Loucy (cell line): ENCODE data around the gene DUS3L.

Experiments
- H2AFZ ChIP-seq: fragments of 200-600 bp; sonication (generic); 2 replicates; pipeline ENCODE4 v1.6.0; 2016; ENCODE audit warnings: antibody characterized with exemption, mild to moderate bottlenecking, low read length, moderate library complexity
- H3F3A ChIP-seq: fragments of 200-600 bp; 2 replicates; pipeline ENCODE4 v1.6.0; 2016; ENCODE audit warnings: antibody characterized with exemption, low read depth, mild to moderate bottlenecking
- H3K27me3 ChIP-seq: fragments of 200-600 bp; sonication (generic); 2 replicates; pipeline ENCODE4 v1.6.1; 2014; ENCODE audit warnings: low read length, mild to moderate bottlenecking; ENCODE audit not compliant: insufficient read depth, poor library complexity, severe bottlenecking
- H3K36me3 ChIP-seq: fragments of 200-600 bp; sonication (generic); 2 replicates; pipeline ENCODE4 v1.6.1; 2016; ENCODE audit warnings: low read length; ENCODE audit not compliant: insufficient read depth
- H3K4me1 ChIP-seq: fragments of 200-600 bp; sonication (generic); 2 replicates; pipeline ENCODE4 v1.5.1; 2014; ENCODE audit warnings: low read length, mild to moderate bottlenecking; ENCODE audit not compliant: insufficient read depth, poor library complexity, severe bottlenecking
- H3K4me2 ChIP-seq: fragments of 200-600 bp; sonication (generic); 2 replicates; pipeline ENCODE4 v1.6.0; 2014; ENCODE audit warnings: antibody characterized with exemption, low read length, low read depth, mild to moderate bottlenecking; ENCODE audit not compliant: poor library complexity, severe bottlenecking
- H3K4me3 ChIP-seq: fragments of 200-600 bp; sonication (generic); 2 replicates; pipeline ENCODE4 v1.5.1; 2014; ENCODE audit warnings: low read length, mild to moderate bottlenecking, mixed read lengths; ENCODE audit not compliant: poor library complexity, severe bottlenecking
- H3K79me2 ChIP-seq: fragments of 200-600 bp; sonication (generic); 2 replicates; pipeline ENCODE4 v1.6.1; 2014; ENCODE audit warnings: low read length; ENCODE audit not compliant: insufficient read depth
- H3K9ac ChIP-seq: fragments of 200-600 bp; sonication (generic); 2 replicates; pipeline ENCODE4 v1.6.0; 2014; ENCODE audit warnings: mild to moderate bottlenecking, low read depth, low read length, moderate library complexity; ENCODE audit not compliant: poor library complexity, severe bottlenecking
- H3K9me2 ChIP-seq: fragments of 200-600 bp; sonication (generic); replicated peaks from 2 replicates; pipeline ENCODE4 v1.6.1; 2016; ENCODE audit warnings: low read depth, low read length, mixed read lengths
- H3K9me3 ChIP-seq: fragments of 200-600 bp; sonication (generic); 2 replicates; pipeline ENCODE4 v1.6.1; 2014; ENCODE audit warnings: mild to moderate bottlenecking, antibody characterized with exemption, low read length, low read depth; ENCODE audit not compliant: insufficient read depth
- H4K20me1 ChIP-seq: fragments of 200-600 bp; sonication (generic); 2 replicates; pipeline ENCODE4 v1.6.0; 2014; ENCODE audit warnings: antibody characterized with exemption, low read length, mild to moderate bottlenecking; ENCODE audit not compliant: insufficient read depth, poor library complexity, severe bottlenecking
- EZH2phosphoT487 ChIP-seq: fragments of 200-600 bp; IDR thresholded peaks from 2 replicates; pipeline ENCODE4 v1.6.1; 2018; ENCODE audit warnings: antibody characterized with exemption, mild to moderate bottlenecking, moderate library complexity, borderline replicate concordance
- TF ChIP-seq, protein P1 (sequence below): fragments of 200-600 bp; sonication (generic); conservative IDR thresholded peaks from 2 replicates; pipeline ENCODE4 v1.5.1; 2014; ENCODE audit warnings: mild to moderate bottlenecking, antibody characterized with exemption, low read length

Gene DUS3L

DNA sequence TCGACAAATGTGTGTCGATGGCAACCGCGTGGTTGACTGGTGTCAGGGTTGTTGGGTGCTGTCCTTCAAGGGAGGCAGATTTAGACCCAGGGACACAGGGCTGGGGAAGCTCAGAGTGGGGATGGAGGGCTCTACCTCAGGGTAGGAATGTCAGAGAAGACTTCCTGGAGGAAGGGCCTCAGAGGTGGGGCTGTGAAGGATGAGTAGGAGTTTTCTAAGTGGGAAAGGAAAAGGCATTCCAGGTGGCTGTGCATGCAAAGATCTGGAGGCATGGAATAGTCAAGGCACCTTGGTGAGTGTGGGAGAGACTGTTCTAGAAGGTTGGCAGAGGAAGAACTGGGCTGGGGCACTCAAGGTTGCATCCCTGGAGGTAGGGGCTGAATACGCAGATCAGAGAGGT lies 15.9 kb upstream of the DUS3L start:
- H3K27me3 ChIP-seq = no peaks in the 10 kb centered on the region
- TF ChIP-seq, protein P1, sequence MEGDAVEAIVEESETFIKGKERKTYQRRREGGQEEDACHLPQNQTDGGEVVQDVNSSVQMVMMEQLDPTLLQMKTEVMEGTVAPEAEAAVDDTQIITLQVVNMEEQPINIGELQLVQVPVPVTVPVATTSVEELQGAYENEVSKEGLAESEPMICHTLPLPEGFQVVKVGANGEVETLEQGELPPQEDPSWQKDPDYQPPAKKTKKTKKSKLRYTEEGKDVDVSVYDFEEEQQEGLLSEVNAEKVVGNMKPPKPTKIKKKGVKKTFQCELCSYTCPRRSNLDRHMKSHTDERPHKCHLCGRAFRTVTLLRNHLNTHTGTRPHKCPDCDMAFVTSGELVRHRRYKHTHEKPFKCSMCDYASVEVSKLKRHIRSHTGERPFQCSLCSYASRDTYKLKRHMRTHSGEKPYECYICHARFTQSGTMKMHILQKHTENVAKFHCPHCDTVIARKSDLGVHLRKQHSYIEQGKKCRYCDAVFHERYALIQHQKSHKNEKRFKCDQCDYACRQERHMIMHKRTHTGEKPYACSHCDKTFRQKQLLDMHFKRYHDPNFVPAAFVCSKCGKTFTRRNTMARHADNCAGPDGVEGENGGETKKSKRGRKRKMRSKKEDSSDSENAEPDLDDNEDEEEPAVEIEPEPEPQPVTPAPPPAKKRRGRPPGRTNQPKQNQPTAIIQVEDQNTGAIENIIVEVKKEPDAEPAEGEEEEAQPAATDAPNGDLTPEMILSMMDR = no peak
- no peak for TF ChIP-seq EZH2phosphoT487
- H3K4me1 ChIP-seq = peaks cover 5% of the 10 kb centered on the region
- no peak overlapping the region for H2AFZ ChIP-seq
- H3K36me3 ChIP-seq = no peaks in the 10 kb centered on the region
- no peaks in the 10 kb centered on the region for H3F3A ChIP-seq
- H3K9ac ChIP-seq = no peak overlapping the region
- no peaks in the 10 kb centered on the region for H4K20me1 ChIP-seq
- H3K9me2 ChIP-seq = no peaks in the 10 kb centered on the region
- no peak overlapping the region for H3K4me2 ChIP-seq
- H3K4me3 ChIP-seq = no peak overlapping the region
- H3K9me3 ChIP-seq = no peaks in the 10 kb centered on the region
- H3K79me2 ChIP-seq = no peaks in the 10 kb centered on the region

DNA sequence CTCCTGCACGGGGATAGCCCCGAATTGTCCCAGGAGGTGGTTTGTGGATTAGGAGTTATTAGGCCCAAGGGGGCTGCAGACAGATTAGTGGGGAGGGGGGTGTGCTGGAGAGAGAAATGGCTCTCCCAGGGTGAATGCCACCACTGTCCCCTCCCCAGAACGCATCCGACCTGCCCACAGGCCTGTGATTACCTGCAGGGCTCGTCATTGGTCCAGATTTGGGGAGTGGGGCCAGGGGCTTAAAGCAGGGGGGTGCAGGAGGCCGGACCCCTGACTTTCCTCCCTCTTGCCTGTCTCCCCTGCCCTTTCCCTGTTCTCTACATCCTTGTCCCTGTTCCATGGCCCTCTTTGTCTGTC lies 15.1 kb upstream of the DUS3L start:
- no peak overlapping the region for H2AFZ ChIP-seq
- TF ChIP-seq EZH2phosphoT487 = no peak
- TF ChIP-seq, protein P1 = no peak
- H3K79me2 ChIP-seq = no peaks in the 10 kb centered on the region
- H3K4me2 ChIP-seq = no peak overlapping the region
- H3K9ac ChIP-seq = no peak overlapping the region
- H3K36me3 ChIP-seq = no peaks in the 10 kb centered on the region
- peaks cover 5% of the 10 kb centered on the region for H3K4me1 ChIP-seq
- H3K27me3 ChIP-seq = no peaks in the 10 kb centered on the region
- no peaks in the 10 kb centered on the region for H3K9me2 ChIP-seq
- H4K20me1 ChIP-seq = no peaks in the 10 kb centered on the region
- no peak overlapping the region for H3K4me3 ChIP-seq
- no peaks in the 10 kb centered on the region for H3K9me3 ChIP-seq
- no peaks in the 10 kb centered on the region for H3F3A ChIP-seq

DNA sequence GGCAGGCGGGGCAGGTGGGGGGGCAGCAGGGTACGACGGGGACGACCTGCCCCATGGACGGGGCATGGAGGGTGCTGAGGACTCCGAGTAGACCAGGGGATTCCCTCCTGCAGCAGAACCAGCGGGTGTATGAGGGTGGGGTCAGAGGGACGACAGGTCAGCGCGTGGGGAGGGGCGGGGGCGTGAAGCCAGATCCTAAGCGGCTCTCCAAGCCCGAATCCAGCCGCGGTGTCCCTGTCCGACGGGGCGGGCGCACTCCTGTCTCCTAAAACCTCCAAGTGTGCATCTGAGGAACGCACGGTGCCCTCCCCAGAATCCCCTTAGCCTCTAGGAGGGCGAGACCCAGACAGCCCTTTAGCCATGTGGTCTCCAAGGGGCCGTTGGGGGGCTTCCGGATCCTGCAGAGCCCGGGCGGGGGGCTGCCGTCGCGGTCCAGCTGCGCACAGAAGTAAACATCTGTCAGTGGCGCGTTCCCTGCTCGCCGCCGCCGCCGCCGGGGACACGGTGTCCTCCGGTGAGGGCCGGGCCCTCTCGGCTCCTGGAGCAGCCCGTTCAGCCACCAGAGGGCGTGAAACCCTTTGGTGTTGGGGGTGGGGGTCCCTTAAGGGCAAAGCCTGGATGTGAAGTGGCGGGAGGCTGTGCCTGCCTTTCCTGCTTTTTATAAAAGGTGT lies 14.6 kb upstream of the DUS3L start:
- TF ChIP-seq, protein P1 = peak; percentile 69
- no peak for TF ChIP-seq EZH2phosphoT487
- H3K4me3 ChIP-seq = no peak overlapping the region
- H3K27me3 ChIP-seq = no peaks in the 10 kb centered on the region
- H3K9me3 ChIP-seq = no peaks in the 10 kb centered on the region
- no peaks in the 10 kb centered on the region for H3F3A ChIP-seq
- H2AFZ ChIP-seq = no peak overlapping the region
- H3K4me2 ChIP-seq = peak overlapping the region; percentile 22
- H4K20me1 ChIP-seq = no peaks in the 10 kb centered on the region
- no peak overlapping the region for H3K9ac ChIP-seq
- no peaks in the 10 kb centered on the region for H3K36me3 ChIP-seq
- H3K4me1 ChIP-seq = peaks cover 5% of the 10 kb centered on the region
- no peaks in the 10 kb centered on the region for H3K9me2 ChIP-seq
- no peaks in the 10 kb centered on the region for H3K79me2 ChIP-seq
